Measurements from ENCODE around the gene HEATR5A. TPM values are rescaled to one million over a fixed set of nuclear protein-coding genes. Genes with fewer than 3 reads are reported as not detected.

The HEATR5A gene
- total and polyA plus RNA-seq, 9 of the 15 experiments (the other 6 are each of a cell fraction or from before 2014, with no cell fraction given) = 8.0 to 50.9 (median 23.0) TPM

- peak in 2 of 3 experiments; percentile 47 to 80 for TF ChIP-seq YY1 (IDR thresholded peaks at IDR 0.05; ENCODE audit: borderline replicate concordance in 1 of 3, control insufficient read depth in 1 of 3, extremely low read depth in 1 of 3, insufficient read depth in 3 of 3, insufficient read length in 1 of 3, insufficient replicate concordance in 2 of 3, low read depth in 1 of 3, low read length in 2 of 3)
- no peak for TF ChIP-seq EWSR1 (IDR thresholded peaks at IDR 0.05; ENCODE audit: borderline replicate concordance, low read depth, partially characterized antibody)
- TF ChIP-seq STAG1 (CRISPR knock-in tag; IDR thresholded peaks at IDR 0.05; ENCODE audit: borderline replicate concordance) = no peak
- TF ChIP-seq, protein P1, sequence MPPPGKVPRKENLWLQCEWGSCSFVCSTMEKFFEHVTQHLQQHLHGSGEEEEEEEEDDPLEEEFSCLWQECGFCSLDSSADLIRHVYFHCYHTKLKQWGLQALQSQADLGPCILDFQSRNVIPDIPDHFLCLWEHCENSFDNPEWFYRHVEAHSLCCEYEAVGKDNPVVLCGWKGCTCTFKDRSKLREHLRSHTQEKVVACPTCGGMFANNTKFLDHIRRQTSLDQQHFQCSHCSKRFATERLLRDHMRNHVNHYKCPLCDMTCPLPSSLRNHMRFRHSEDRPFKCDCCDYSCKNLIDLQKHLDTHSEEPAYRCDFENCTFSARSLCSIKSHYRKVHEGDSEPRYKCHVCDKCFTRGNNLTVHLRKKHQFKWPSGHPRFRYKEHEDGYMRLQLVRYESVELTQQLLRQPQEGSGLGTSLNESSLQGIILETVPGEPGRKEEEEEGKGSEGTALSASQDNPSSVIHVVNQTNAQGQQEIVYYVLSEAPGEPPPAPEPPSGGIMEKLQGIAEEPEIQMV (tag; conservative IDR thresholded peaks at IDR 0.05; ENCODE audit: low read depth) = no peak
- TF ChIP-seq MECOM (CRISPR knock-in tag; IDR thresholded peaks at IDR 0.05) = no peak
- TF ChIP-seq SIX5 (IDR thresholded peaks at IDR 0.05; ENCODE audit: borderline replicate concordance in 1 of 2, insufficient read depth in 1 of 2, low read depth in 1 of 2, low read length in 2 of 2) = no peak
- no peak for TF ChIP-seq NFATC3 (IDR thresholded peaks at IDR 0.05)
- TF ChIP-seq ZZZ3 (IDR thresholded peaks at IDR 0.05) = no peak
- TF ChIP-seq, protein P2, sequence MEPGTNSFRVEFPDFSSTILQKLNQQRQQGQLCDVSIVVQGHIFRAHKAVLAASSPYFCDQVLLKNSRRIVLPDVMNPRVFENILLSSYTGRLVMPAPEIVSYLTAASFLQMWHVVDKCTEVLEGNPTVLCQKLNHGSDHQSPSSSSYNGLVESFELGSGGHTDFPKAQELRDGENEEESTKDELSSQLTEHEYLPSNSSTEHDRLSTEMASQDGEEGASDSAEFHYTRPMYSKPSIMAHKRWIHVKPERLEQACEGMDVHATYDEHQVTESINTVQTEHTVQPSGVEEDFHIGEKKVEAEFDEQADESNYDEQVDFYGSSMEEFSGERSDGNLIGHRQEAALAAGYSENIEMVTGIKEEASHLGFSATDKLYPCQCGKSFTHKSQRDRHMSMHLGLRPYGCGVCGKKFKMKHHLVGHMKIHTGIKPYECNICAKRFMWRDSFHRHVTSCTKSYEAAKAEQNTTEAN (CRISPR knock-in tag; IDR thresholded peaks at IDR 0.05) = no peak
- TF ChIP-seq ATF7 (IDR thresholded peaks at IDR 0.05) = peak; percentile 66; the same call in 1 of the 2 replicates
- no peak for TF ChIP-seq SNIP1 (IDR thresholded peaks at IDR 0.05; ENCODE audit: low read depth)
- no peak for TF ChIP-seq ZNF3 (CRISPR knock-in tag; IDR thresholded peaks at IDR 0.05)
- TF ChIP-seq, protein P3, sequence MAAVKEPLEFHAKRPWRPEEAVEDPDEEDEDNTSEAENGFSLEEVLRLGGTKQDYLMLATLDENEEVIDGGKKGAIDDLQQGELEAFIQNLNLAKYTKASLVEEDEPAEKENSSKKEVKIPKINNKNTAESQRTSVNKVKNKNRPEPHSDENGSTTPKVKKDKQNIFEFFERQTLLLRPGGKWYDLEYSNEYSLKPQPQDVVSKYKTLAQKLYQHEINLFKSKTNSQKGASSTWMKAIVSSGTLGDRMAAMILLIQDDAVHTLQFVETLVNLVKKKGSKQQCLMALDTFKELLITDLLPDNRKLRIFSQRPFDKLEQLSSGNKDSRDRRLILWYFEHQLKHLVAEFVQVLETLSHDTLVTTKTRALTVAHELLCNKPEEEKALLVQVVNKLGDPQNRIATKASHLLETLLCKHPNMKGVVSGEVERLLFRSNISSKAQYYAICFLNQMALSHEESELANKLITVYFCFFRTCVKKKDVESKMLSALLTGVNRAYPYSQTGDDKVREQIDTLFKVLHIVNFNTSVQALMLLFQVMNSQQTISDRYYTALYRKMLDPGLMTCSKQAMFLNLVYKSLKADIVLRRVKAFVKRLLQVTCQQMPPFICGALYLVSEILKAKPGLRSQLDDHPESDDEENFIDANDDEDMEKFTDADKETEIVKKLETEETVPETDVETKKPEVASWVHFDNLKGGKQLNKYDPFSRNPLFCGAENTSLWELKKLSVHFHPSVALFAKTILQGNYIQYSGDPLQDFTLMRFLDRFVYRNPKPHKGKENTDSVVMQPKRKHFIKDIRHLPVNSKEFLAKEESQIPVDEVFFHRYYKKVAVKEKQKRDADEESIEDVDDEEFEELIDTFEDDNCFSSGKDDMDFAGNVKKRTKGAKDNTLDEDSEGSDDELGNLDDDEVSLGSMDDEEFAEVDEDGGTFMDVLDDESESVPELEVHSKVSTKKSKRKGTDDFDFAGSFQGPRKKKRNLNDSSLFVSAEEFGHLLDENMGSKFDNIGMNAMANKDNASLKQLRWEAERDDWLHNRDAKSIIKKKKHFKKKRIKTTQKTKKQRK (IDR thresholded peaks at IDR 0.05; ENCODE audit: borderline replicate concordance, low read depth, low read length) = no peak
- TF ChIP-seq PCBP2 (IDR thresholded peaks at IDR 0.05; ENCODE audit: low read depth, low read length, poor library complexity, severe bottlenecking) = no peak
- TF ChIP-seq TCF15 (CRISPR knock-in tag; IDR thresholded peaks at IDR 0.05) = no peak
- TF ChIP-seq ZSCAN29 (IDR thresholded peaks at IDR 0.05) = 0 out of 2 replicates have a peak, but pooled peaks have one; percentile 27
- TF ChIP-seq PRPF4 (IDR thresholded peaks at IDR 0.05; ENCODE audit: insufficient read depth, low read depth, low read length, poor library complexity, severe bottlenecking) = no peak
Measured at GRCh38 chr14:31456841-31457664, 36.7 kb upstream of the HEATR5A start, which contains the start of gene DTD2 (continued).
